Smooth muscle cell (in vitro differentiated cells): ENCODE data around the gene FGF14. TPM values are rescaled to one million over a fixed set of nuclear protein-coding genes. Genes with fewer than 3 reads are reported as not detected.

Experiments used
- DNase-seq: peaks from one replicate; lab custom pipeline; 2025; ENCODE audit not compliant: unreplicated experiment; lab: John Stamatoyannopoulos, UW
- H2AFZ ChIP-seq: fragments of 200-600 bp; sonication (generic); 2 replicates; pipeline ENCODE4 v1.6.0; 2016; ENCODE audit warnings: antibody characterized with exemption, low read depth, mild to moderate bottlenecking
- H3F3A ChIP-seq: fragments of 200-600 bp; sonication (generic); 2 replicates; pipeline ENCODE4 v1.6.0; 2017; ENCODE audit warnings: antibody characterized with exemption, low read depth
- H3K27ac ChIP-seq: fragments of 200-600 bp; sonication (generic); 2 replicates; pipeline ENCODE4 v1.5.1; 2016; ENCODE audit warnings: low read depth, mild to moderate bottlenecking
- H3K27me3 ChIP-seq: fragments of 200-600 bp; sonication (generic); 2 replicates; pipeline ENCODE4 v1.6.1; 2016; ENCODE audit warnings: low read depth, mild to moderate bottlenecking
- H3K36me3 ChIP-seq: fragments of 200-600 bp; sonication (generic); 2 replicates; pipeline ENCODE4 v1.5.1; 2016; ENCODE audit warnings: low read depth
- H3K4me1 ChIP-seq: fragments of 200-600 bp; sonication (generic); 2 replicates; pipeline ENCODE4 v1.5.1; 2016; ENCODE audit warnings: low read depth
- H3K4me2 ChIP-seq: fragments of 200-600 bp; sonication (generic); 2 replicates; pipeline ENCODE4 v1.6.0; 2016; ENCODE audit warnings: mild to moderate bottlenecking
- H3K4me3 ChIP-seq: fragments of 200-600 bp; sonication (generic); 2 replicates; pipeline ENCODE4 v1.5.1; 2016; ENCODE audit warnings: mild to moderate bottlenecking
- H3K79me2 ChIP-seq: fragments of 200-600 bp; sonication (generic); 2 replicates; pipeline ENCODE4 v1.6.0; 2016; ENCODE audit warnings: low read depth, mild to moderate bottlenecking
- H3K9ac ChIP-seq: fragments of 200-600 bp; sonication (generic); 2 replicates; pipeline ENCODE4 v1.6.0; 2016; ENCODE audit warnings: low read depth
- H3K9me3 ChIP-seq: fragments of 200-600 bp; sonication (generic); replicated peaks from 2 replicates; pipeline ENCODE4 v1.5.1; 2016; ENCODE audit warnings: low read depth
- H4K20me1 ChIP-seq: fragments of 200-600 bp; sonication (generic); 2 replicates; pipeline ENCODE4 v1.6.0; 2016; ENCODE audit warnings: low read depth
- CTCF ChIP-seq: fragments of 200-600 bp; sonication (generic); IDR thresholded peaks from 2 replicates; pipeline ENCODE4 v1.5.1; 2017; ENCODE audit warnings: borderline replicate concordance, mild to moderate bottlenecking, antibody characterized with exemption; ENCODE audit not compliant: insufficient read depth, poor library complexity, severe bottlenecking
- WGBS: methylation state at CpG from one replicate; pipeline ENCODE4 v1.1.7; 2016; ENCODE audit warnings: low lambda C conversion rate; 5-methylcytosine and 5-hydroxymethylcytosine counted together
- polyA plus RNA-seq: library from polyadenylated mRNA; unstranded; fragments of >200 nt; fragmentation: Nextera tagmentation; extraction: Ambion mirVana; gene quantifications from 2 replicates; pipeline ENCODE4 v1.2.1, GENCODE V29; 2016
- total RNA-seq: library from RNA; depleted of rRNA; stranded (reverse); fragments of >200 nt; gene quantifications from 2 replicates; pipeline ENCODE4 v1.2.3, GENCODE V29; 2014

FGF14 gene
- total and polyA plus RNA-seq, 2 experiments from 2014 or later, result 0.23 TPM; not detected in 1

- Histone ChIP-seq H3K27me3 (no peaks in the 10 kb centered on the region), H3F3A (no peaks in the 10 kb centered on the region), H3K36me3 (no peaks in the 10 kb centered on the region), H3K27ac (no peak overlapping the region), H3K4me3 (no peak overlapping the region), H4K20me1 (no peaks in the 10 kb centered on the region), H3K9ac (no peak overlapping the region), H3K4me1 (no peaks in the 10 kb centered on the region), H3K4me2 (no peak overlapping the region), H3K79me2 (no peaks in the 10 kb centered on the region), H2AFZ (no peak overlapping the region), H3K9me3 (no peaks in the 10 kb centered on the region)
- no peak for DNase-seq
- 76% methylated on average over 5 of the region's 5 CpGs for WGBS
- TF ChIP-seq CTCF, result no peak
Observed at GRCh38 chr13:101965096-101965495, 436.8 kb downstream of the FGF14 start.

- H3K27me3 ChIP-seq, result no peaks in the 10 kb centered on the region
- no peak overlapping the region for H2AFZ ChIP-seq
- no peaks in the 10 kb centered on the region for H3K9me3 ChIP-seq
- H3K4me3 ChIP-seq, result no peak overlapping the region
- no peak overlapping the region for H3K27ac ChIP-seq
- 84% methylated on average over 5 of the region's 5 CpGs for WGBS
- no peak overlapping the region for H3K9ac ChIP-seq
- H4K20me1 ChIP-seq, result no peaks in the 10 kb centered on the region
- no peaks in the 10 kb centered on the region for H3K79me2 ChIP-seq
- DNase-seq, result no peak
- H3K4me2 ChIP-seq, result no peak overlapping the region
- no peaks in the 10 kb centered on the region for H3K4me1 ChIP-seq
- H3F3A ChIP-seq, result no peaks in the 10 kb centered on the region
- H3K36me3 ChIP-seq, result no peaks in the 10 kb centered on the region
- TF ChIP-seq CTCF, result no peak
Observed at GRCh38 chr13:101959016-101959415, 442.8 kb downstream of the FGF14 start.

- no peaks in the 10 kb centered on the region for H3K79me2 ChIP-seq
- no peaks in the 10 kb centered on the region for H3K36me3 ChIP-seq
- no peak overlapping the region for H2AFZ ChIP-seq
- no peak overlapping the region for H3K9ac ChIP-seq
- no peaks in the 10 kb centered on the region for H4K20me1 ChIP-seq
- H3K4me1 ChIP-seq, result no peaks in the 10 kb centered on the region
- no peaks in the 10 kb centered on the region for H3K9me3 ChIP-seq
- H3K27me3 ChIP-seq, result no peaks in the 10 kb centered on the region
- DNase-seq, result no peak
- H3K27ac ChIP-seq, result no peak overlapping the region
- TF ChIP-seq CTCF, result no peak
- no peak overlapping the region for H3K4me3 ChIP-seq
- WGBS, result 70% methylated on average over 3 of the region's 3 CpGs
- no peaks in the 10 kb centered on the region for H3F3A ChIP-seq
- no peak overlapping the region for H3K4me2 ChIP-seq
Observed at GRCh38 chr13:101955764-101956163, 446.1 kb downstream of the FGF14 start.

- no peak for DNase-seq
- Histone ChIP-seq H3K4me3 (no peak overlapping the region), H3K79me2 (no peaks in the 10 kb centered on the region), H3K9ac (no peak overlapping the region), H3K9me3 (no peaks in the 10 kb centered on the region), H2AFZ (no peak overlapping the region), H3F3A (no peaks in the 10 kb centered on the region), H3K4me2 (no peak overlapping the region), H3K27me3 (no peaks in the 10 kb centered on the region), H3K27ac (no peak overlapping the region), H3K36me3 (no peaks in the 10 kb centered on the region), H3K4me1 (no peaks in the 10 kb centered on the region), H4K20me1 (no peaks in the 10 kb centered on the region)
- WGBS, result 82% methylated on average over 2 of the region's 2 CpGs
- no peak for TF ChIP-seq CTCF
Observed at GRCh38 chr13:101951114-101951513, 450.7 kb downstream of the FGF14 start.
